PC-3 (cell line): ENCODE data around the gene METTL3.

ENCODE experiments used
- CTCF ChIP-seq: fragments of 300-600 bp; sonication (generic); conservative IDR thresholded peaks from 2 replicates; pipeline ENCODE4 v1.5.1; 2017; ENCODE audit warnings: antibody characterized with exemption, low read depth, mild to moderate bottlenecking, low read length
- EZH2 ChIP-seq: fragments of 300-600 bp; sonication (generic); IDR thresholded peaks from one replicate; pipeline ENCODE4 v1.6.1; 2017; ENCODE audit warnings: antibody characterized with exemption, mild to moderate bottlenecking, low read length; ENCODE audit not compliant: unreplicated experiment
- EZH2phosphoT487 ChIP-seq: fragments of 300-600 bp; sonication (generic); IDR thresholded peaks from 2 replicates; pipeline ENCODE4 v1.6.1; 2018; ENCODE audit warnings: mild to moderate bottlenecking, antibody characterized with exemption, low read length, borderline replicate concordance

- TF ChIP-seq EZH2, result no peak
- no peak for TF ChIP-seq CTCF
- TF ChIP-seq EZH2phosphoT487, result no peak
These were observed 14.7 kb downstream of the METTL3 start for GRCh38 chr14:21496453-21496852.
